Activated T-cell treated with anti-CD3 and anti-CD28 coated beads, Interleukin-2, amount 50 U/mL, for 4 hours (primary cell): ENCODE data around the gene NDUFA11. TPM values are rescaled to one million over a fixed set of nuclear protein-coding genes. Genes with fewer than 3 reads are reported as not detected.
A peak's percentile ranks its signal among the peaks of the same experiment; 100 is the strongest.

Experiments
- ATAC-seq, 2 donors: fragments of 200-7000 bp; cut with Tn5 transposase; one replicate each; pipeline ENCODE4 v1.10.0; 2021
- DNase-seq: peaks from one replicate; pipeline ENCODE4 v3.0.0-alpha.2; 2020
- H3K27me3 Mint-ChIP-seq: one replicate; pipeline ENCODE4 v1.8.0; 2021; ENCODE audit warnings: low read depth, mixed read lengths
- H3K36me3 Mint-ChIP-seq: one replicate; pipeline ENCODE4 v1.8.0; 2022; ENCODE audit warnings: mixed read lengths; ENCODE audit not compliant: insufficient read depth
- H3K4me1 Mint-ChIP-seq: one replicate; pipeline ENCODE4 v1.8.0; 2021; ENCODE audit warnings: low read depth, mixed read lengths
- H3K4me3 Mint-ChIP-seq: one replicate; pipeline ENCODE4 v1.8.0; 2021; ENCODE audit warnings: mild to moderate bottlenecking, moderate library complexity, mixed read lengths
- H3K9me3 Mint-ChIP-seq: one replicate; pipeline ENCODE4 v1.8.0; 2021; ENCODE audit warnings: mixed read lengths
- total RNA-seq, 3 donors: library from RNA; stranded (reverse); gene quantifications; one replicate each; pipeline ENCODE4 v1.2.1, GENCODE V29; 2021

The NDUFA11 gene
- total RNA-seq, 3 donors from 2014 or later: 282 to 293 (median 292) TPM

- no peak for ATAC-seq
- no peak for DNase-seq
- no peaks in the 10 kb centered on the region for H3K9me3 Mint-ChIP-seq
- peak overlapping the region; percentile 99 for H3K4me3 Mint-ChIP-seq
- H3K27me3 Mint-ChIP-seq: no peaks in the 10 kb centered on the region
- peaks cover 29% of the 10 kb centered on the region for H3K4me1 Mint-ChIP-seq
- peaks cover 12% of the 10 kb centered on the region for H3K36me3 Mint-ChIP-seq
Observed at GRCh38 chr19:5905114-5905778, 1.7 kb upstream of the NDUFA11 start.

DNA sequence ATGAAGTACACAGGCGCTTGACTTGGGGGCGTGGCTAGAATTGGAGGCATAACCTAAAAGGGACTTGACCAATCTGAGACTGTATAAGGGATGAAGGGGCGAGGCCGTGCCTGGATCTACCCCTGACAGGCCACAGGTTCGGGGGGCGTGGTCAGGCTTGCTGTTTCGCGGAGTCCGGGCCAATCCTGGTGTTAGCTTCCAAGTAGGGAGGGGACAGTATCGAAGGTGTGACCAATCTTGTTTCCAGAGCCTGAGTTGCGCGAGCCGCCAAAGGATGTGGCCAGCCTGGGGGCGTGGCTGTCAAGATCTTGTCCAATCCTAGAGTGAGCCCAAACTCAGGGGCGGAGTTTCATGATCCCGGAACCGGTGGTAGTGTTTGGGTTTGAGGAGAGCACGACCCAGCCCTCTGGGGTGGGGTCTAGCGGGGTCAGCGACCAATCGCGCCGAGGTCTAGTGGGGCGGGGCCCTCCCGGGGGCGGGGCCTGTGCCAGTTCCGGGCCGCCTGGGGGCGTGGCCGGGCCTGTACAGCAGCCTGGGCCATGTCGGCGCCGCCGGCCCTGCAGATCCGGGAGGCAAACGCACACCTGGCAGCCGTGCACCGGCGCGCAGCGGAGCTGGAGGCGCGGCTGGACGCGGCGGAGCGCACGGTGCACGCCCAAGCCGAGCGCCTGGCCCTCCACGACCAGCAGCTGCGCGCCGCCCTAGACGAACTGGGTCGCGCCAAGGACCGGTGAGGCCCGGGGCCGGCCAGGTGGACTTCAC is 943 bp upstream of the NDUFA11 start, which contains the start of gene VMAC:
VMAC (plus strand) TSS at position 521 of the 762 bp plus-strand sequence; CDS start at position 540, 19 bp downstream.
- Mint-ChIP-seq H3K9me3 (no peaks in the 10 kb centered on the region), H3K4me3 (peak within 1 kb of the TSS; percentile 99), H3K36me3 (peaks cover 11% of the 10 kb centered on the region), H3K27me3 (no peaks in the 10 kb centered on the region), H3K4me1 (peaks cover 32% of the 10 kb centered on the region)
- DNase-seq: peak; percentile 100
- ATAC-seq: peak; percentile 78 to 81

- DNase-seq (no peak), ATAC-seq (no peak)
- H3K4me1 Mint-ChIP-seq: peaks cover 32% of the 10 kb centered on the region
- H3K27me3 Mint-ChIP-seq: no peaks in the 10 kb centered on the region
- H3K36me3 Mint-ChIP-seq: peaks cover 11% of the 10 kb centered on the region
- H3K4me3 Mint-ChIP-seq: peak overlapping the region; percentile 99
- H3K9me3 Mint-ChIP-seq: no peaks in the 10 kb centered on the region
Observed at GRCh38 chr19:5903056-5903623, 450 bp downstream of the NDUFA11 start.

DNA sequence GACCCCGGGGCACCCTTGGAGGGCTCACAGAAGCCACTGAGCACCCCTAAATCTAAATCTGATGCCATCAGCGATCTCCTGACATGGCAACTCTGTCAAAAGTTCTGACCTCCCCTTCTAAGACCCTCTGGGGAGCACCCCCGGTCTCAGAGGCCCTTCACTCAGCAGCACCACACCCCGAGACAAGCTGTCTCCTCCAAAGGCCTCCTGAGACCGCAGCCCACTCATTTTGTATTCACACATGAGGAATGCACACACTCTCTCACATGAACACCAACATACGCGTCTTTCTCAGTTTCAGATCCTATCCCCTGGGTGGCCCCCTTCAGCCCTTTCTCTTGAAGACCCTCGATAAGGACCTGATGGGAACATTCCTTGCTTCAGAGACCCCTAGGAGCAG is 2.6 kb downstream of the NDUFA11 start:
- Mint-ChIP-seq H3K4me1 (peaks cover 20% of the 10 kb centered on the region), H3K4me3 (peak overlapping the region; percentile 39), H3K36me3 (peaks cover 10% of the 10 kb centered on the region), H3K9me3 (no peaks in the 10 kb centered on the region), H3K27me3 (no peaks in the 10 kb centered on the region)
- DNase-seq (no peak), ATAC-seq (no peak)

DNA sequence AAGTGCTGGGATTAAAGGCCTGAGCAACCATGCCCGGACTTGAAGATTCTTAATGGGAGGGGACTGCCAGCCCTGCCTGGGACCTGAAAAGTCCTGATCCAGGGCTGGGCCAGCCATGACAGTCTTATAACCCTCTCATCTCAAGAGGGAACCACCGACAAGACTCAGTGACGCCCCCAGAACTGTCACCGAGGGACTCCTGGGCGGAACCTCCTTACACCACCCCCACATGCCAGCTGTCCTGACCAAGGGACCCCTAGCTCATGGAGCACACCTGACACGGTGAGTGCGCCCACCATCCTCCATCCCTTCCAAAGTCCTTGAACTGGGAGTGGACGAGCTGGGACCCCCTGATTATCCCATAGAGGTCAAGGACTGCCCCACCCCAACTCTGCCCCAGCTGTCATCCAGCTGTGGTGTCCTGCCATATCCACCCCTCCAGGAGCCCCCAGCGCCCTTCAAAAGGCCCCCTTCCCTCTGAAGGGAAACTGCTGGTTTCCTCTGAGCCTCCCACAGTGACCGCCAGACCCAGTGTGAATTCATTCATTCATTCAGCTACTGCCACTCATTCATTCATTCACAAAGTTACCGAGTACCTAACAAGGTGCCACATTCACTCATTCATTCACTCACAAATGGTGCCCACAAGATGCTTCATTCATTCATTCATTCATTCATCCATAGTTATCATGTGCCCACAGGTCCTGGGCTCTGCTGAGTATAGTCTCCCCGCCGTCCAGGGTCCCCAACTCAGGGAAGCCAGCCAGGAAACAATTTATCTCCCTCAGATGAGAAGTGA is 3.7 kb downstream of the NDUFA11 start:
- DNase-seq (no peak), ATAC-seq (no peak)
- Mint-ChIP-seq H3K27me3 (no peaks in the 10 kb centered on the region), H3K4me3 (no peak overlapping the region), H3K36me3 (peaks cover 12% of the 10 kb centered on the region), H3K4me1 (peaks cover 18% of the 10 kb centered on the region), H3K9me3 (no peaks in the 10 kb centered on the region)

GRCh38 chr19:5897189-5897969 is 6.2 kb downstream of the NDUFA11 start:
- Mint-ChIP-seq H3K9me3 (no peaks in the 10 kb centered on the region), H3K4me1 (peaks cover 15% of the 10 kb centered on the region), H3K36me3 (peaks cover 10% of the 10 kb centered on the region), H3K27me3 (no peaks in the 10 kb centered on the region), H3K4me3 (no peak overlapping the region)
- ATAC-seq (no peak), DNase-seq (no peak)

DNA sequence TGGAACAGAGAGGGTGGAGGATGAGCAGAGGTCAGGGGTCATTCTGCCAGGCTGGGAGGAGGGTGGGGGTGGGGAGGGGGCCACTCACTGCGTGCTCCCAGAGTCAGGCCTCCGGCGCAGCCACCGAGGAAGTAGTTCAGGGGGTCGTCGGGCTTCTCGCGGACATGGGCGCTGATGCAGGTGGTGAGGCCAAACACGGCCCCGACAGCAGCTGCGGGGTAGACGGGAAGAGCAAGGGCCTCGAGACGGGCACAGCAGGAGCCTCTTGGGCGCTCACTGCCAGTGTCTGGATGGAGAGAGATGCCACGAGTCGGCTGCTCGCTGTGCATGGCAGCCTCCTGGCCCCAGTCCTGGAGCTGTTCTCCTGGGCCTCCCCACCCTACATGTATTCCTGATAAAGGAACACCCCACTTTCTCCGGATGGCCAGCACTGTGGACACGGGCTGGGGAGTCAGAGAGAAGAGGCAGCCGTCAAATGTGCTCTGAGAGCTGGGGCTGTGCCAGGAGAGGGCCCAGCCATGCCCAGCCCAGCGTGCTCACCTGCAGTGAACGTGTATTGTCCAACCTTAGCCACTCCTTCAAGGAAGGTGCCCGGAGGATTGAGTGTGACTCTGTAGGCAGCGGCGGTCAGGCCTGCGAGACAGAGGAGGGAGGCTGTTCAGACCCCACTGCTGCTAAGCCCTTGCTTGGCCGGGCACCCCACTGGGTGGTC is 7.1 kb downstream of the NDUFA11 start:
- Mint-ChIP-seq H3K4me3 (no peak overlapping the region), H3K27me3 (no peaks in the 10 kb centered on the region), H3K9me3 (no peaks in the 10 kb centered on the region), H3K4me1 (peaks cover 15% of the 10 kb centered on the region), H3K36me3 (peaks cover 10% of the 10 kb centered on the region)
- no peak for DNase-seq
- no peak for ATAC-seq

DNA sequence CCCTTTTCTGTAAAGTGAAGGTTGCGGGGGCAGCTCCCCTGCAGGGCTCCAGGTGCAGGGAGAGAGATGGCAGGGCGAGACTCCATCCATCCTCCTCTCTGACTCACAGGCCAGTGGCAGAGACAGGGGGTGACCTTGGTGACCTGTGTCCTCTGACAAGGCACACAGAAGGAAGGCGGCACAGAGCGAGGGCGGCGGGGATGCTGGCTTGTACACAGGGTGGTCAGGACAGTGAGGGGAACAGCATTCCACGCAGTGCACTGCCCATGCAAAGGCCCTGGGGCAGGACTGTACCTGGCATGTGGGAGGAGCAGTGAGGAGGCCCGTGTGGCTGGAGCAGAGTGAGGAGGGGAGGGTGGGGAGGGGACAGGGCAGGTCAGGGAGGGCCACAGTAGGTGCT is 7.7 kb downstream of the NDUFA11 start:
- Mint-ChIP-seq H3K36me3 (peaks cover 8% of the 10 kb centered on the region), H3K4me1 (peaks cover 9% of the 10 kb centered on the region), H3K9me3 (no peaks in the 10 kb centered on the region), H3K27me3 (no peaks in the 10 kb centered on the region), H3K4me3 (no peak overlapping the region)
- ATAC-seq: no peak
- no peak for DNase-seq

GRCh38 chr19:5895409-5895808 is 8.2 kb downstream of the NDUFA11 start:
- Mint-ChIP-seq H3K27me3 (no peaks in the 10 kb centered on the region), H3K4me3 (no peak overlapping the region)

DNA sequence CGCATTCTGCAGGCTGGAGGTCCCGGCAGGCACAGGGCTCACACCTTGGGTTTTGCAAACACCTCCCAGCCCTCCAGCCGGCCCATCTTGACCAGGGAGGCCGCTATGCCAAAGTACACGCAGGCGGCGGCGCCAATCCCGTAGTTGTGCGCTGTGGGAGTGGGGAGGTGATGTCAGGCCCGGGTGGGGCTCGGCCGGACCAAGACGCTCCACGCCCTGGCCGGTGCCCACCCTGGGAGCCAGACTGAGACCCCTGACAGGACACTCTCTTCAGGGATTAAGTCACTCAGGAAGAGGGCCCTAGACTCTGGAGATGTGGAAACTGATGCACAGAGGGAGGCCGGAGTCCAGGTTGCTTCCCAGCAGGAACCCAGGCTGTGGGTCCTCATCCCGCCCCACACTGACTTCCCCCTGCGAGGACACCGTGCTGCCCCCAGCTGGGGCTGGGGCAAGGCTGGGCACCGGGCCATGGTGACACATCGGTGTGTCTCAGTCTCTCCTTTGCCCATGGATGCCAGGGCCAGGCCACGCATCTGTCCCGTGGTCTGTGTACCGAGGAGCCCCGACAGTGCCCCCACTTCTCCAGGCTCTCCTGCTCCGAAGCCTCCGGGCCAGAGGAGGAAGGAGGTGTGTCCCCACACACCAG is 8.8 kb downstream of the NDUFA11 start:
- no peak overlapping the region for H3K4me3 Mint-ChIP-seq
- ATAC-seq (no peak), DNase-seq (no peak)
- peaks cover 2% of the 10 kb centered on the region for H3K36me3 Mint-ChIP-seq
- H3K4me1 Mint-ChIP-seq: peaks cover 4% of the 10 kb centered on the region
- no peaks in the 10 kb centered on the region for H3K27me3 Mint-ChIP-seq
- no peaks in the 10 kb centered on the region for H3K9me3 Mint-ChIP-seq

More at GRCh38 chr19:5895409-5895808, 8.2 kb downstream of the NDUFA11 start:
- no peak for ATAC-seq
- Mint-ChIP-seq H3K36me3 (peaks cover 8% of the 10 kb centered on the region), H3K4me1 (peaks cover 9% of the 10 kb centered on the region), H3K9me3 (no peaks in the 10 kb centered on the region)
- no peak for DNase-seq

GRCh38 chr19:5893907-5894703 is 9.5 kb downstream of the NDUFA11 start:
- ATAC-seq: no peak

GRCh38 chr19:5893296-5893903 is 10.2 kb downstream of the NDUFA11 start:
- ATAC-seq (no peak), DNase-seq (no peak)
- Mint-ChIP-seq H3K9me3 (no peaks in the 10 kb centered on the region), H3K27me3 (peaks cover 5% of the 10 kb centered on the region), H3K4me1 (peaks cover 4% of the 10 kb centered on the region), H3K36me3 (peaks cover 2% of the 10 kb centered on the region), H3K4me3 (no peak overlapping the region)

More at GRCh38 chr19:5893907-5894703, 9.5 kb downstream of the NDUFA11 start:
- Mint-ChIP-seq H3K27me3 (peaks cover 5% of the 10 kb centered on the region), H3K4me3 (no peak overlapping the region), H3K4me1 (peaks cover 4% of the 10 kb centered on the region), H3K9me3 (no peaks in the 10 kb centered on the region), H3K36me3 (peaks cover 2% of the 10 kb centered on the region)
- no peak for DNase-seq
